Measurements from ENCODE around the gene SPATA32.
A peak's percentile ranks its signal among the peaks of the same experiment; 100 is the strongest.

Gene SPATA32

DNA sequence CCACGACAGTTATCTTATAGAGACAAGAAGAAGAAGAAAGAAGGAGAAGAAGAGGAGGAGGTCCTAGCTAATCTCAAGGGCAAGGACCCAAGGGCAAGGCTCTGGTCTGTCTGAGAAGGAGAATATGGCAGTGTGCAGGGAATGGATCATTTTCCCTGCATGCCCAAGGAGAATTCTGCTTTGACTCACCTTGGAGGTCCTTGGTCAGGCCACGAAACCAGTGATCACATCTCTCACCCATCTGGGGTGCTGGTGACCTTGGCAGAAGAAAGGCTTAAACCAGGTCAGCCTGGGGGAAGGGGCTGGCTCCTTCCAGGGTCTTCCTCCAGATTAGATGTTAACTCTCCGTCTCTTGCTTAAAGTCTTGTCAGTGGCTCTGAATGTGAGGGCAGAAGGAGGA lies 41.8 kb downstream of the SPATA32 start:
- no peak for DNase-seq (ENCODE audit: low spot score)
- in situ Hi-C loops (cut with MboI; ENCODE audit: low sequenced_read_pairs, unreplicated experiment) = loop anchor here (25.0 kb wide), 1 partner anchor 617 kb away; the partner anchor contains the start of gene SPPL2C
- TF ChIP-seq, protein P1, sequence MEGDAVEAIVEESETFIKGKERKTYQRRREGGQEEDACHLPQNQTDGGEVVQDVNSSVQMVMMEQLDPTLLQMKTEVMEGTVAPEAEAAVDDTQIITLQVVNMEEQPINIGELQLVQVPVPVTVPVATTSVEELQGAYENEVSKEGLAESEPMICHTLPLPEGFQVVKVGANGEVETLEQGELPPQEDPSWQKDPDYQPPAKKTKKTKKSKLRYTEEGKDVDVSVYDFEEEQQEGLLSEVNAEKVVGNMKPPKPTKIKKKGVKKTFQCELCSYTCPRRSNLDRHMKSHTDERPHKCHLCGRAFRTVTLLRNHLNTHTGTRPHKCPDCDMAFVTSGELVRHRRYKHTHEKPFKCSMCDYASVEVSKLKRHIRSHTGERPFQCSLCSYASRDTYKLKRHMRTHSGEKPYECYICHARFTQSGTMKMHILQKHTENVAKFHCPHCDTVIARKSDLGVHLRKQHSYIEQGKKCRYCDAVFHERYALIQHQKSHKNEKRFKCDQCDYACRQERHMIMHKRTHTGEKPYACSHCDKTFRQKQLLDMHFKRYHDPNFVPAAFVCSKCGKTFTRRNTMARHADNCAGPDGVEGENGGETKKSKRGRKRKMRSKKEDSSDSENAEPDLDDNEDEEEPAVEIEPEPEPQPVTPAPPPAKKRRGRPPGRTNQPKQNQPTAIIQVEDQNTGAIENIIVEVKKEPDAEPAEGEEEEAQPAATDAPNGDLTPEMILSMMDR (IDR thresholded peaks at IDR 0.05; ENCODE audit: borderline replicate concordance, control extremely low read depth, extremely low read depth, insufficient read depth, missing control alignments) = no peak

DNA sequence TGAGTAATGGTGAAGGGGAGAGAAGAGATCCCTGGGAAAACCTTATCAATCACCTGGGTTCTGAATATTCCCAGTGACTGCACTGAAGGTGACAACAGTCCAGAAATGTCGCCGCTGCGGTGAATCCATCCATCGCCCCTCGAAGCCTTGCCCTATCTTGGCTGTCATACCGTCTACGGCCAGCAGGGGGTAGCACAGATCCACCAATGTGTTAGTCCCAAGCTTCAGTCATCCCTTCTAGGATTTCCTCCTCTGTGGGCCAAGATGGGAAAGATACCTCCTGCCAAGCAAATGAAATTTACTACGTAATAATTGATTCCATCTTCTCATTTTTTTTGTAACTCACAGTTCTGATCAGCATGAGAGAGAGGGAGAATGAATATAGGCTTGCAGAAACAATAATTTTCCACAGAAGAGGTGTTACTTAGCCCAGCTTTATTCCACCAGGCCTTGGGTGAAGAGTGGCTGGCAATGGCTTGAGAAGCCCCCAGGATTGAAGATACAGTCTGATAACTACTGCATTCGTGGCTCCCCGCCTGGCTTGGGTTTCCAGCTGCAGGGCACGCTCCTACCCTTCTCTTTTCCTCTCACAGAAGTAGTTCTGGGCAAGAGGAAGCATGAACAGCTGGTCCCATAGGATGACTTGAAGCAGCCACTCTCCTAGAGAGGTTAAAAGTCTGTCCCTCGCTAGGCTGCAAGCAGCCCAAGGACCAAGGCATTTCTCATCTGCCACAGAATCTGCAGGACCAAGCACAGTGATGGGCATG lies 42.8 kb downstream of the SPATA32 start:
- TF ChIP-seq, protein P1 (IDR thresholded peaks at IDR 0.05; ENCODE audit: borderline replicate concordance, control extremely low read depth, extremely low read depth, insufficient read depth, missing control alignments) = peak; percentile 93
- peak; percentile 81 for DNase-seq (ENCODE audit: low spot score)
- in situ Hi-C loops (cut with MboI; ENCODE audit: low sequenced_read_pairs, unreplicated experiment) = loop anchor here (25.0 kb wide), 1 partner anchor 618 kb away; the partner anchor contains the start of gene SPPL2C

Data from GM13976 (cell line).